DMS79 (cell line): ENCODE data around the gene HTRA3.

ENCODE experiments used
- DNase-seq: peaks from one replicate; lab custom pipeline; 2025; lab: John Stamatoyannopoulos, UW

Gene HTRA3

GRCh38 chr4:8234715-8235114 is 34.8 kb upstream of the HTRA3 start:
- no peak for DNase-seq

DNA sequence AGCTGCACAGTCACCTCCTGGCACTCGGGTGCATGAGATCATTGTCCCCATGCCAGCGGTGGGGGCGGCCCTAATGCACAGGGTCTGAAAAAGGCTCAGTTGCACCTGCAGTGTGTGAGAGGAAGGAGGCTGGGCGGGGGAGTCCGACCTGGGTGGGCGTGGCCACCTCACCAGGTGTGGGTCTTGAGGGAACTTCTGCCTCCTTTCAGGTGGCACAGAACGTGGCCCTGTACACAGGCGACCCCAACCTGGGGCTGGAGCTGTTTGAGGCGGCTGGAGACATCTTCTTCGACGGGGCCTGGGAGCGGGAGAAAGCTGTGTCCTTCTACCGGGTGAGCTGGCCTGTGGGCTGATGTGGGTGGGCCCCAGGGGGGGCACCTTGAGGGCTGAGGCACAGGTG is 34.3 kb upstream of the HTRA3 start:
- peak; percentile 28 for DNase-seq

- no peak for DNase-seq
Observed at GRCh38 chr4:8235686-8236085, 33.9 kb upstream of the HTRA3 start.

DNA sequence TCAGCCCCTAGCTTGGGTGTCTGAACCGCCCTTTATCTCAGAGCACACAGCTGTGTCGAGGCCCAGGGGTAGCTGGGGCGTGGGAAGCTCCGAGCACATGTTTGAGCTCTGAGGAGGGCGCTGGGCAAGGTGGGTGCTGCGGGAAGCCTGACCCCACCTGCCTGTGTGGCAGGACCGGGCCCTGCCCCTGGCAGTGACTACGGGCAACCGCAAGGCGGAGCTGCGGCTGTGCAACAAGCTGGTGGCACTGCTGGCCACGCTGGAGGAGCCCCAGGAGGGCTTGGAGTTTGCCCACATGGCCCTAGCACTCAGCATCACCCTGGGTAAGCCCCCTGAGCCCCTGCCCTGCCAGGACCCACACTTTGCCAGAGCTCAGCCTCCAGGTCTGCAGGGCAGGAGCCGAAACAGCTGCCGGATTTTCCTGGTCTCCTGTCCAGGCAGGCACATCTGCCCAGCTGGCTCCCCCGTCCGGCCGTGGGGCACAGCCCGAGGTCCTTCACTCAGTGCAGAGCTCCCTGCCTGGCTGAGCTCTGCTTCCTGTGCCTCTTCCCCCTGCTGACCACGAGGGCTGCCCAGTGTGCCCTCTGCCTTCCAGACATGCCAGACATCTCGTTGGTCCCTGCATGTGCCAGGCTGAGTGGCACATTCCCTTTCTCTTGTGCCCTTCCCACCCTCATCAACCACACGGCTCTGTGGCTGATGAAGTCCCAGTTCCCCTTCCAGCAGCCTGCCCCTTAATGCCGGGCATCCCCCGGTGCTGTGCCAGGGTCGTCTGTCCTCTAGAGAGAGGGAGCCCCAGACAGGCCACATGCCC is 33.2 kb upstream of the HTRA3 start:
- no peak for DNase-seq

DNA sequence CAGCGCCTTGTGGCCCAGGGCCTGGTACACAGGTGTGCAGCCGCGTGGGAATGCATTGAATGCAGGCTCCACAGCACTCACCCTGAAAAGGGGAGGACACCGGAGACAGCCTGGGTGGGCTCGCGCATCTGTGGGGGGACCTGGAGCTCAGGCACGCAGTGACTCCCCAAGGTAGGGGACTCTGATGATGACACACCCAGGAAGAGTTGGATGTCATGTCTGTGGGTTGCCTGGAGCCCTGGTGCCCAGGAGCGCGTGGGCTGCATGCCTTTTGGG is 32.7 kb upstream of the HTRA3 start:
- no peak for DNase-seq

DNA sequence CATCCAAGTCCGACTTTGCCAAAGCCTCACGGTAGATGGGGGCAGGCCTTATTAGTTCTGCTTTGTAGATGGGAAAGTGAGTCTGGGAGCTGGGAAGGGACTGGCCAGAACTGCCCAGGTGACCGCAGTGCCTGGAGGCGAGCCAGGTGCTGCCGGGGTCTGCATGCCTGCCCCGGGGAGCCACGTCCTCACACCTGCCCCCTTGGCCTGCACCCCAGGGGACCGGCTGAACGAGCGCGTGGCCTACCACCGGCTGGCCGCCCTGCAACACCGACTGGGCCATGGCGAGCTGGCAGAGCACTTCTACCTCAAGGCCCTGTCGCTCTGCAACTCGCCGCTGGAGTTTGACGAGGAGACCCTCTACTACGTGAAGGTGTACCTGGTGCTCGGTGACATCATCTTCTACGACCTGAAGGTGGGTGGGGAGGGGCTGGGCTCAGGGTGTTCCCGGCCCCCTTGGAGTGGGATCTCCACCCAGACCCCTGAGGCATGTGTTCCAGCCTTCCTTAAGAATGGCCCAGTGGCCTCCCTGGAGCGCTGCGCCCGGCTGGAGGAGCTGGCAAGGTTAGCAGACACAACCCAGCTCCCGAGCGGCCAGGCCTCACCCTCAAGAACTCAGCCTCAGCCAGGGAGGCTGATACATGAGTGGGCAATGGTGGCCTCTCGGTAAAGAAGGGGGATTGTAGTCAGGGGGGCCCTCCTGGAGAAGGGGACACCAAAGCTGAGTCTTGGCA is 32.1 kb upstream of the HTRA3 start:
- DNase-seq, result no peak

DNA sequence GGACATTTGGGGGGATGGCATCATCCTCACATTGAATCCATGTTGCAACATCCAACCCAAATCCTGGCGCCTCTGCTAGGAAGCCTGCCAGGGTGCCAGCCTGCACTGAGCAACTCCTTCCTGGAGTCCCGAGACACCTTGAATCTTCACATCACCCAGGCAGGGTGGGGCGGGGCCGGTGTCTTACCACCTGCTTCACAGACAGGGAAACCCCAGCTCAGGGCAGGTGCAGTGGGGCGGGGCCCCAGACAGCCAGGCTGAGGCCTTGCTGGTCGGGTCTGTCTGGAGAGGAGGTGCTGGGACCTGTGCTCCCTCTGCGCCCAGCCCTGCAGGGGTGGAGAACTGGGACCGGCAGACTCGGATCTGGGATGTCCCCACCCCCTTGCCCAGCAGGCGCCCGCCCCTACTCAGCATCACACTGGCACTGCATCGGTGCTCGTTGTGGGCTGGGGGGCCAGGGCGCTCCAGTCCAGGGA is 31.5 kb upstream of the HTRA3 start:
- no peak for DNase-seq

GRCh38 chr4:8238515-8239053 is 31.0 kb upstream of the HTRA3 start:
- DNase-seq, result no peak

DNA sequence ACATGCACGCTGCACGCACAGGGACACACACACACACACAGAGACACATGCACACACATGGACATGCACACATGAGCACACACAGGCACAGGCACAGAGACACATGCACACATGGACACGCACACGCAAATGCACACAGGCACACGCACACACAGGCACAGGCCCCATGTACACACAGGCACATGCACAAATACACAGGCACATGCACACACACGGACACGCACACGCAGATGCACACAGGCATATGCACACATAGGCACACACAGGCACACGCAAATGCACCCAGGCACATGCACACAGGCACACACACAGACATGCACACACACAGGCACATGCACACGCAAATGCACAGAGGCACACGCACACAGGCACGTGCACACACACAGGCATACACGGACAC is 30.3 kb upstream of the HTRA3 start:
- DNase-seq, result no peak

- DNase-seq, result no peak
Observed at GRCh38 chr4:8239661-8240060, 29.9 kb upstream of the HTRA3 start.

DNA sequence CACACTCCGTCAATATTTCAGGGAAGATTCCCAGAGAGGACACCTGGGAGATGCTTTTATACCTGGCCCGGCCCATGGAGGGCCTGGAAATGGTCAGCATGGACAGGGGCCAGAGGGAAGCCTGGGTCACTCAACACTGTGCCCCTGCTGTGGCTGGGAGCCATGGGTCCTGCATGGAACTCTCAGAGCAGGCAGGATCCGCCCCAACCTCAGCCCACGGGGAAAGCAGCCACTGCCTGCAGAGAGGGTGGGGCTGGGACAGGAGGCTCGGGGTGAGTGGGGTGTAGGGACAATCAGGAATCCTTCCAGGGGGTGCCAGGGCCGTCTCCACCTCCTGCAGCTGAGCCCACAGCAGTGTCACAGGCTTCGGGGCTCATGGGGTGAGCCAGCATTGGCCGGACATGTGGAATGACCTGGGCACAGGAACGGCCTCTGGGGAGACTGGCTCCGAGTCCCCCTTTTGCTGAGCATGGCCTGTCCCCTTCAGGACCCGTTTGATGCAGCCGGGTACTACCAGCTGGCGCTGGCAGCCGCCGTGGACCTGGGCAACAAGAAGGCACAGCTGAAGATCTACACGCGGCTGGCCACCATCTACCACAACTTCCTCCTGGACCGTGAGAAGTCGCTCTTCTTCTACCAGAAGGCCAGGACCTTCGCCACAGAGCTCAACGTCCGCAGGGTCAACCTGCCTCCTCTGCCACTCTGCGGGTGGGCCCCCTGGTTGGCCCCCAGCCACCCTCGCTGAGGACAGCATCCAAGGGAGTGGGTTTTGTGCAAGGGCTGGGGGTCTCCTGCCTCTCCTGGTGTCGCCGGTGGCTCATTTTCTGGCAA is 29.1 kb upstream of the HTRA3 start:
- DNase-seq, result no peak

DNA sequence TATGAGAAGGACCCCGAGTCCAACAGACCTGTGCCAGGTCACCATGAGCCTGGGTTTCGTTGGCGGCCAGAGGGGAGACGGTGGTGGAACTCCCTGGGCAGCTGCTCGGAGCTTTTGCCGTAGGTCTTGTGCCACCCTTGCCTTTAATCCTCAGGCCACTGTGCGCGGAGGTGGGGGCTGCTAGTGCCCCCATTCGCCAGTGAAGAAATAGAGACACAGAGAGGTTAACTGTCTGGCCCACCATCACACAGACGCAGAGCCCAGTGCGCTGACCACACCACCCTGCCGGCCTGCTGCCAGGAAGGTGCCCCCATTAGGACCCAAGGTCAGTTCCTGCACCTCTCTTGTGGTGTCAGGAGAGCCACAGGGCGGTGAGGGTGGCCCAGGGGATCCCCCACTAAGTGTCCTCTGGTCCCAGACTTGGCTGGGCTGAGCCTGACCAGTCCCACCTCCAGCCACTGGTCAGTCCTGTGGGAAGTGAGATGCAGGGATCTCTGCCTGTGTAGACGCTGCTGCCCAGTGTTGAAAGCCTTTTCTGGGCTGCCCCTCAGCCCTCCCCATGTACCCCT is 28.3 kb upstream of the HTRA3 start:
- DNase-seq, result no peak

DNA sequence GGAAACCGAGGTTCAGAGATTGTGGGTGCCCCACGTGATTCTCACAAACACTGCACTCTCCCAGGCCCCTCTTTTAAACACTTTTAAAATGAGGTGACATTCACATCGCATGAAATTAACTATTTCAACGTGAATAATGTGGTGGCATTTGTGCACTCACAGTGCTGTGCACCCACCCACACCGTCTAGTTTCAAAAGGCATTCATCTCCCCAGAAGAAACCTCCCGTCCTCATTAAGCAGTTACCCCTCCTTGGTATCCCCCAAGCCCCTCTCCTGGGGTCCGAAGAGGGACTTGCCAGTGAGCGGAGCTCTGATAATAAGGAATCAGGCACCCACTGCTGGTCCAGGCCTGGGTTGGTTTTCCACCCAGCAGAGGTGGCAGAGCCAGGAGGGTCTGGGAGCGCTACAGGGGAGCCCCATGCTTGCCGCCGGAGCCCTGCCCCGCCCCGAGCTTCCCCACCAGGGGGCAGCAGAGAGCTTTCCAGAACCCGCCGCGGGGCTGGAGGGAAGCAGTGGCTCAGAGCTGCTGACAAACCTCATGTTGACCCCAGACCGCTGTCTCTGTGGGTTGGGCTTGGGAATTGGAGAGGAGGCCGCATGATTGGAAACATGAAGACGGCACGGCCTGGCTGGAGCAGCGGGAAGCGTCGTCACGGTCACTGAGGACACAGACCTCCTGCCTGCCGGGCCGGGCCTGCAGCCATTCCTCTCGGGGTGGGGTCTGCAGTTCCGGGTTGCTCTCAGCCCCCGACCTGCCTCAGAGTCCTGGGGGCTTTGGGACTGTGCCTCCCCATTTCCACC is 27.5 kb upstream of the HTRA3 start:
- peak; percentile 5 for DNase-seq

- DNase-seq, result no peak
Observed at GRCh38 chr4:8242782-8243560, 26.6 kb upstream of the HTRA3 start.

DNA sequence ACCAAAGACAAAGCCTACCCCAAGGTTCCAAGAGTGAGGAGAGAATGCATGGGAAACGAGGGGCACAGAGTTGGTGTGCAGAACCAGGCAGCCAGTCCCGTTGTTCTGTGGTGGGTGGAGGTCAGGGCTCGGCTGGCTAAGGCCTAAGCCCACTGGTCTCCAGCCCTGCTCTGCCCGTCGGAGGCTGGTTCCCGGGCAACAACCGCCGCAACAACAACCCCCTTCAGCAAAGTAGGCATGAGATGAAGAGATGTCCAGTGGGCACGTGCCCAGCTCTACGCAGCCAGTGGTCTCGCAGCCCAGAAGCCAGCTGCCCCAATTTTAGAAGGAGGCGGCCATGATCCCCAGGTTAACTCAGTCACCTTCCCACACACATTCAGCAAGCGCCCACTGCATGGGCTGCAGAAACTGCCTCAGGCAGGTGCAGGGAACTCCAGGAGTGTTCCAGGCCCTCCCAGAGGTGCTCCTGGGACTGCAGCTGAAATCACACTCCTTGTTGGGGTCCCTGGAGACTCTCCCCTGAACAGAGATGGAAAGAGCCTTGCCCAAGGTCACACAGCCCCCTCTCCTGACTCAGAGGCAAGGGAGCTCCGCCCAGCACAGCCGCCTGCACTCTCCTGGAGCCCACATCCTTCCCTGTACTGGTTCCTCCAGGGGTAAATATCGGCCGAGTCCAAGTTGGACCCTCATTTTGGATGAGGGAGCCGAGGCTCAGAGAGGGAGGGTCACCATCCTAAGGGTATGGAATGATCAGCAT is 25.4 kb upstream of the HTRA3 start:
- DNase-seq, result no peak

- DNase-seq, result no peak
Observed at GRCh38 chr4:8244931-8245460, 24.6 kb upstream of the HTRA3 start.

GRCh38 chr4:8245884-8246833 is 23.4 kb upstream of the HTRA3 start:
- no peak for DNase-seq
